ENCODE measurements around the gene MERTK. TPM values are rescaled to one million over a fixed set of nuclear protein-coding genes. Genes with fewer than 3 reads are reported as not detected.
"Not testable (repeated sequence)": the region's sequence is repeated elsewhere in the genome, so short reads cannot be mapped to it uniquely, and the experiment has no call there.

MERTK gene
- polyA plus RNA-seq, 1 experiment: 0.84 TPM

DNA sequence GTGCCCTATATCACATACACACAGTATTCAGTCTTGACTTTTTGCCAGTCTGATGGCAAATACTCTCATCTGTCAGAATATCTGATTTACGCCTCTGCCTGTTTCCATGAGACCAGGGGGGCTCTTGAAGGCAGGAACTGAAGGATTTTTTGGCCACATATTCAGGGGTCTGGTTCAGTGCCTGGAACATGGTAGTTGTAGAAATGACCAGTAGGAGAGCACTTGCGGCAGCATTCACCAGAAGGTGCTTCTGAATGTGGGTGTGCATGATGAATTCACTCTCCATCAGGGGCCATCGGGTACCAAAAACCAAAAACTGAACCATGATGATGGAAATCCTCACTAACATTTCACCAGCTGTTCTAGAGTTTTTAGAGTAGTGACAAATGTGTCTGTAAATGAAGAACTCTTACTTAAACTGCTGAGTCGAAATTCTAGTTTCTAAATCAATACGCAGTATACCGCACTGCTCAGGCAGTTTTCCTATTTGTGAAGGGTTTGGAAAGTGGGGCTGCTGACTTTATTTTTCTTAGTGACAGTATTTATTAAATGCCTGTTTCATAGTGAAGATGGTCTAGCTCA lies 54.6 kb downstream of the MERTK start:
- ChIA-PET CTCF (no interaction called here), POLR2A (no interaction called here)
- no peak overlapping the region for H3K27ac ChIP-seq (ENCODE audit: low read depth, low read length)
- peaks cover 20% of the 10 kb centered on the region for H3K27me3 ChIP-seq (ENCODE audit: control insufficient read depth, insufficient read depth, low read length)
- no peaks in the 10 kb centered on the region for H3K9me3 ChIP-seq (ENCODE audit: control insufficient read depth, insufficient read depth, low read length)
- TF ChIP-seq CTCF (IDR thresholded peaks at IDR 0.05; ENCODE audit: low read depth, low read length): no peak
- no peak for DNase-seq (ENCODE audit: low read depth, low spot score)
- no peak overlapping the region for H3K4me3 ChIP-seq (ENCODE audit: low read depth, low read length)

- Histone ChIP-seq H3K27ac (ENCODE audit: low read depth, low read length) (no peak overlapping the region), H3K4me3 (ENCODE audit: low read depth, low read length) (no peak overlapping the region), H3K9me3 (ENCODE audit: control insufficient read depth, insufficient read depth, low read length) (no peaks in the 10 kb centered on the region), H3K27me3 (ENCODE audit: control insufficient read depth, insufficient read depth, low read length) (peaks cover 27% of the 10 kb centered on the region)
- DNase-seq (ENCODE audit: low read depth, low spot score): no peak
- no peak for TF ChIP-seq CTCF (IDR thresholded peaks at IDR 0.05; ENCODE audit: low read depth, low read length)
- ChIA-PET CTCF (no interaction called here), POLR2A (no interaction called here)
Observed at GRCh38 chr2:111954602-111955332, 56.4 kb downstream of the MERTK start.

DNA sequence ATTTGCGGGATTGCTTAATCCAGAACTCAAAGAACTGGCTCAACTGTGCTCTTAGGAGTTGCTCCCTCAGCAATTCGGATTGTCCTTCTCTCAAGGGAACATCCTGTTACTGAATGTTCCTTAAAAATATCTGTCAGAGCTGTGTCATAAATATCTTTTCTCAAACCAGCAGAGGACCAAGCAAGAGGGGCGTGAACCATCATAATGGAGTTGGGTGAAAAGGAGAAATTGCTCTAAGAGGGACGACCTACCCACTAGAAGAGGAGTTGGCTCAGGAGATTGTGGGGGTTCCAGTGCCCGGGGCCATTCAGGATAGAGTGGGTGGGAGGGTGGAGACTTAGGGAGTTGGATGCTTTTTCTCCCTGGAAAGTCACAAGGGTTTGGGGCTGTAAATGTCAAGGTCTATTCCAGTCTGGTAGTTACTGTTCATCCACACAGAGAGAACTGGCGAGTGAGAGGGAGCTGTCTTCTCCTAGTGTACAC lies 59.5 kb downstream of the MERTK start:
- no peak for TF ChIP-seq CTCF (IDR thresholded peaks at IDR 0.05; ENCODE audit: low read depth, low read length)
- Histone ChIP-seq H3K27ac (ENCODE audit: low read depth, low read length) (no peak overlapping the region), H3K4me3 (ENCODE audit: low read depth, low read length) (no peak overlapping the region), H3K27me3 (ENCODE audit: control insufficient read depth, insufficient read depth, low read length) (peaks cover 23% of the 10 kb centered on the region), H3K9me3 (ENCODE audit: control insufficient read depth, insufficient read depth, low read length) (no peaks in the 10 kb centered on the region)
- ChIA-PET CTCF (interaction anchor here (0.6 kb wide), 1 partner anchor 40 kb away, joined by 4 read pairs; no protein-coding TSS in a partner anchor), POLR2A (no interaction called here)
- DNase-seq (ENCODE audit: low read depth, low spot score): no peak

DNA sequence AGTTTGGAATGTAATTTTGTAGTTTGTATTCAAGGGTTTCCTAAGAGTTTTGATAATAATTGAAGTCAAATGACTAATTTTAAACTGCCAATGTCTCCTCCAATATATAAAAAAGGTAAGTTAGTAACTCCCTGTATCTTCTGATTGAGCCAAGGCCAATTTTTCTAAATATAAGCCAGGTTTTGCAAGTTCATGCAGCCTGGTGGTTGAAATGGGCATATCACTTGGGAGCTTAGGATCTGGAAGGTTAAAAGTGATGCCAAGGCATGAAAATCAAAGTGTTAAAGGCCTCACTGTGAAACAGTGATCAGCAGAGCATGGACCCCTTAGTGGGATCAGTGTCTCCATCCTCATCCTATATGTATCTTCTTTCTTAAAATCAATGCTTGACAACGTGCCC lies 60.5 kb downstream of the MERTK start:
- Histone ChIP-seq H3K27me3 (ENCODE audit: control insufficient read depth, insufficient read depth, low read length) (peaks cover 25% of the 10 kb centered on the region), H3K9me3 (ENCODE audit: control insufficient read depth, insufficient read depth, low read length) (no peaks in the 10 kb centered on the region), H3K4me3 (ENCODE audit: low read depth, low read length) (no peak overlapping the region), H3K27ac (ENCODE audit: low read depth, low read length) (no peak overlapping the region)
- TF ChIP-seq CTCF (IDR thresholded peaks at IDR 0.05; ENCODE audit: low read depth, low read length): 0 out of 2 replicates have a peak, but pooled peaks have one; percentile 3
- DNase-seq (ENCODE audit: low read depth, low spot score): no peak
- ChIA-PET CTCF (no interaction called here), POLR2A (no interaction called here)

DNA sequence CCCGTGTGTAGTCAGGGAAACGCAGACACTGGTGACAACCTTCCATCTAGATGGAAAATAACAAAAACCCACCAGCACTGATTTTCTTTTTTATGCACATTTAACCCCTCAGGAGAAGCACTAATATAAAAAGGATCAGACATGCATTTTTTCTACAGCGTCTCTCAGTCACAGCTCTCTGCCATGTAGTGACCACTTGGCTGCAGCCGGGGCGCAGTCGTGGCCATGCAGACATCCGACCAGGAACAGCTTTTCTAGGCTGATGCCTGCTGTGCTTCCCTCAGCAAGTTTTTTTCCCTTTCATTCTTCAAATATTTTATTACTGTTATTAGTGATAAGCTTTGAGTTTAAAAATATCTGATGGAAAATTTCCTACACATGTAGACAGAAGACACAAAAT lies 63.3 kb downstream of the MERTK start:
- no peak overlapping the region for H3K27ac ChIP-seq (ENCODE audit: low read depth, low read length)
- no peak overlapping the region for H3K4me3 ChIP-seq (ENCODE audit: low read depth, low read length)
- ChIA-PET POLR2A (no interaction called here), CTCF (no interaction called here)
- peaks cover 28% of the 10 kb centered on the region for H3K27me3 ChIP-seq (ENCODE audit: control insufficient read depth, insufficient read depth, low read length)
- DNase-seq (ENCODE audit: low read depth, low spot score): no peak
- TF ChIP-seq CTCF (IDR thresholded peaks at IDR 0.05; ENCODE audit: low read depth, low read length): no peak
- H3K9me3 ChIP-seq (ENCODE audit: control insufficient read depth, insufficient read depth, low read length): no peaks in the 10 kb centered on the region

DNA sequence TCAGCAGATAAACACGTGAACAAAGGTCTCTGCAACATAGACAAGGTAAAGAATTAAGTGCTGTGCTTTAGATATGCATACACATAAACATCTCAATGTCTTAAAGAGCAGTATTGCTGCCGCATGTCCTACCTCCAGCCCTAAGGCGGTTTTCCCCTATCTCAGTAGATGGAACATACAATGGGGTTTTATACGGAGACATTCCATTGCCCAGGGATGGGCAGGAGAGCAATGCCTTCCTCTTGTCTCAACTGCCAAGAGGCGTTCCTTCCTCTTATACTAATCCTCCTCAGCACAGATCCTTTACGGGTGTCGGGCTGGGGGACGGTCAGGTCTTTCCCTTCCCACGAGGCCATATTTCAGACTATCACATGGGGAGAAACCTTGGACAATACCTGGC lies 64.7 kb downstream of the MERTK start:
- CTCF ChIA-PET; H3K9me3 ChIP-seq (ENCODE audit: control insufficient read depth, insufficient read depth, low read length); H3K27ac ChIP-seq (ENCODE audit: low read depth, low read length); POLR2A ChIA-PET; DNase-seq (ENCODE audit: low read depth, low spot score); H3K4me3 ChIP-seq (ENCODE audit: low read depth, low read length): not testable (repeated sequence)
- peaks cover 25% of the 10 kb centered on the region for H3K27me3 ChIP-seq (ENCODE audit: control insufficient read depth, insufficient read depth, low read length)

DNA sequence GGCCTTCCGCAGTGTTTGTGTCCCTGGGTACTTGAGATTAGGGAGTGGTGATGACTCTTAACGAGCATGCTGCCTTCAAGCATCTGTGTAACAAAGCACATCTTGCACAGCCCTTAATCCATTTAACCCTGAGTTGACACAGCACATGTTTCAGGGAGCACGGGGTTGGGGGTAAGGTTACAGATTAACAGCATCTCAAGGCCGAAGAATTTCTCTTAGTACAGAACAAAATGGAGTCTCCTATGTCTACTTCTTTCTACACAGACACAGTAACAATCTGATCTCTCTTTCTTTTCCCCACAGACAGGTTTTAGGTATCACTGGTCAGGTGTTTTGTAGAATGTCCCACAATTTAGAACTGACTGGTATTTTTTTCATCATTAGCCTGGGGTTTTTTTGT lies 65.1 kb downstream of the MERTK start:
- POLR2A ChIA-PET; H3K27ac ChIP-seq (ENCODE audit: low read depth, low read length); CTCF ChIA-PET; H3K4me3 ChIP-seq (ENCODE audit: low read depth, low read length); H3K9me3 ChIP-seq (ENCODE audit: control insufficient read depth, insufficient read depth, low read length); DNase-seq (ENCODE audit: low read depth, low spot score): not testable (repeated sequence)
- H3K27me3 ChIP-seq (ENCODE audit: control insufficient read depth, insufficient read depth, low read length): peaks cover 23% of the 10 kb centered on the region

Data from AG04450 (cell line).